Fibroblast of pulmonary artery (primary cell): Measurements from ENCODE around the gene ARL5B.
"Not testable (repeated sequence)": the region's sequence is repeated elsewhere in the genome, so short reads cannot be mapped to it uniquely, and the experiment has no call there.

ENCODE experiments used
- DNase-seq: peaks from one replicate; pipeline ENCODE4 v3.0.0-alpha.2; 2010; ENCODE audit warnings: low read depth
- H3K4me3 ChIP-seq: replicated peaks from 2 replicates; pipeline ENCODE4 v1.5.1; 2011; ENCODE audit warnings: low read depth, mild to moderate bottlenecking, control low read depth, low read length, moderate library complexity
- CTCF ChIP-seq: IDR thresholded peaks from 2 replicates; pipeline ENCODE4 v1.5.1; 2011; ENCODE audit warnings: mild to moderate bottlenecking, control low read depth, low read length, inconsistent platforms; ENCODE audit errors: missing control alignments

The ARL5B gene

GRCh38 chr10:18625886-18626285, 33.3 kb upstream of the ARL5B start:
- no peak for TF ChIP-seq CTCF
- no peak overlapping the region for H3K4me3 ChIP-seq
- DNase-seq: no peak

GRCh38 chr10:18627452-18628018, 31.7 kb upstream of the ARL5B start:
- H3K4me3 ChIP-seq: peak overlapping the region; percentile 64
- peak; percentile 77 for DNase-seq

GRCh38 chr10:18632500-18632899, 26.7 kb upstream of the ARL5B start:
- not testable (repeated sequence) for DNase-seq, H3K4me3 ChIP-seq

GRCh38 chr10:18635995-18636394, 23.2 kb upstream of the ARL5B start:
- TF ChIP-seq CTCF: no peak
- H3K4me3 ChIP-seq: no peak overlapping the region
- no peak for DNase-seq

- H3K4me3 ChIP-seq, DNase-seq: not testable (repeated sequence)
Observed at GRCh38 chr10:18637400-18637799, 21.8 kb upstream of the ARL5B start.

GRCh38 chr10:18639719-18640118, 19.5 kb upstream of the ARL5B start:
- not testable (repeated sequence) for DNase-seq, H3K4me3 ChIP-seq

- no peak for TF ChIP-seq CTCF
- no peak overlapping the region for H3K4me3 ChIP-seq
- no peak for DNase-seq
Observed at GRCh38 chr10:18647151-18647550, 12.1 kb upstream of the ARL5B start.

GRCh38 chr10:18647945-18648344, 11.3 kb upstream of the ARL5B start:
- no peak for TF ChIP-seq CTCF
- no peak overlapping the region for H3K4me3 ChIP-seq
- no peak for DNase-seq

- TF ChIP-seq CTCF: no peak
- H3K4me3 ChIP-seq: peak overlapping the region; percentile 83
Observed at GRCh38 chr10:18649364-18649959, 9.8 kb upstream of the ARL5B start.

More at GRCh38 chr10:18649364-18649959, 9.8 kb upstream of the ARL5B start:
- no peak for DNase-seq
